Stimulated activated naive CD8-positive, alpha-beta T cell treated with anti-CD3 and anti-CD28 coated beads, Interleukin-15, Interleukin-2, amounts not matched to agents 100 ng/mL and 50 ng/mL, for 24 hours (primary cell): Measurements from ENCODE around the gene IFITM2.

Experiments
- H3K27ac Mint-ChIP-seq: one replicate; pipeline ENCODE4 v1.8.0; 2021; ENCODE audit warnings: mild to moderate bottlenecking, mixed read lengths
- H3K27me3 Mint-ChIP-seq: one replicate; pipeline ENCODE4 v1.8.0; 2021; ENCODE audit warnings: mixed read lengths
- H3K36me3 Mint-ChIP-seq: one replicate; pipeline ENCODE4 v1.8.0; 2021; ENCODE audit warnings: low read depth, mixed read lengths
- H3K4me1 Mint-ChIP-seq: one replicate; pipeline ENCODE4 v1.8.0; 2021; ENCODE audit warnings: low read depth, mixed read lengths
- H3K4me3 Mint-ChIP-seq: one replicate; pipeline ENCODE4 v1.8.0; 2021; ENCODE audit warnings: mild to moderate bottlenecking, mixed read lengths
- H3K9me3 Mint-ChIP-seq: one replicate; pipeline ENCODE4 v1.8.0; 2021; ENCODE audit warnings: mixed read lengths

IFITM2 gene

DNA sequence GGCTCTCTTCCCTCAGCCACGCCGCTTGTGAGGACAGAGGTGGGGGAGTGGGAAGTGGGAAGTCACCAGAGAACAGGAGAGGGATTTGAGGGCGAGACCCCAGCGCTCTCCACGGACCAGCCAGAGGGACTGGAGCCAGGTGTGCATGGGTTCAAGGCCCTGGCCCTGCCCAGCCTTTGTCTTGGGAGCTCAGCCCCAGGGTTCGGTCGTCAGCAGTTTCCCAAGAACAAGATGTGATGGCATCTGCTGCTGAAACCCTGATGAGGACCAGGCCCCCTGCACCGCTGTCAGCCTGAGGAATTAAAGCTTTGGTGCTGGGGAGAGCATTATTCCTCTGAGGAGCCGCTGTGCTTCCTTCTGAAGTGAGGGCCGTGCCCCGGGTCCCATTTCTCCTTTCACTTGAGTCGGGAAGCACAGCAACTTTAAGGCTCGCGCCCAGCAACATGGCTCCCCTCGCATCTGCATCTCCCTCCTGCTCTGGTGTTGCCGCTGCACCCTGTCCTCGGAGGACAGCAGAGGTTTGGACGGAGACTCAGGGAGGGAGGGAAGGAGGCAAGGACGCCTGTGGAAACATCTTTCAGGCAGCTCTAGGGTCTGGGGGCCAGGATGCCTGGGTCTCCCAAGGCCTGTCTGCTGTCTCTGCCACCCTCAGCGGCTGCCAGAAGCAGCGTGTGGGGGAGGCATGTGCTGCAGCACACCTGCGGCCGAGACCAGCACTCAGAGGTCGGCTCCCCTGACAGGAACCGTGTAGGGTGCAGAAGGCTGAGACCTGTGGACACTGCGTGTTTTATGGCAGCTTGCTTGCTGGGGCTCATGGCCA lies 12.1 kb upstream of the IFITM2 start:
- Mint-ChIP-seq H3K4me1 (peaks cover 27% of the 10 kb centered on the region), H3K4me3 (no peak overlapping the region), H3K27me3 (peaks cover 9% of the 10 kb centered on the region), H3K27ac (no peak overlapping the region), H3K9me3 (no peaks in the 10 kb centered on the region), H3K36me3 (no peaks in the 10 kb centered on the region)

DNA sequence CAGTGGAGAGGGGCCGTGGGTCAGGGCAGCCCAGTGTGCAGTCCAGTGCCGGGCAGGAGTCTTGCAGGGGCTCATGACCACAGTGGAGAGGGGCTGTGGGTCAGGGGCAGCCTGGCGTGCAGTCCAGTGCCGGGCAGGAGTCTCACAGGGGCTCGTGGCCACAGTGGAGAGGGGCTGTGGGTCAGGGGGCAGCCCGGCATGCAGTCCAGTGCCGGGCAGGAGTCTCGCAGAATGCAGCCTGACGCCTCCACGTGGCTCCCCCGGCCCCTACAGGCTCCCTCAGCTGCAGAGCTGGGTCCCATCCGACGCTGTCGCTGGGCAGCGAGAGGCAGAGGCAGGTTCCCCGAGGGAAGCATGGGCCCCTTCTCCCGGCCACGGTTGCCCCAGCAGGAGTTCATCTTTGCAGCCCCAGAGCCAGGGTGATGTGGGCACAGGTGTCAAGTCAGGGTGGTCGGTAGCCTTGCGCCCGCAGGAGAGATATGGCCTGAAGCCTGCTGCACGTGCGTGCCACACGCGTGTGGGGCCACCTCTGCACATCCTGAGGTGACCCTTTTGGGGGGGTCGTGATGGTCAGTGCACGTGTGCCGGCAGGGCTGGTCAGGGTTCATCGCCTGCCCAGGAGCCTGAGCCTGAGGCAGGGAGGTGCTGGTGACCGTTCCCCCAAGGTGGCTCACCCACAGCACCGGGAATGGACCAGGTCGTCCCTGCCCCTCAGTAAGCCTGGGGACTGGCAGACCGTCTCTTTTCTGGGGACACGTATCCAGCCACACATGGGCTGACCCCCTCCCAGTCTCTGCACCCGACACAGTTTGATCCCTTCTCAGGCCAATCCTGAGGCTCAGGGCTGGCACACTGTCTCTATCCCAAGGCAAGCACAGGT lies 11.2 kb upstream of the IFITM2 start:
- H3K27me3 Mint-ChIP-seq: peaks cover 16% of the 10 kb centered on the region
- H3K27ac Mint-ChIP-seq: no peak overlapping the region
- no peaks in the 10 kb centered on the region for H3K9me3 Mint-ChIP-seq
- H3K4me3 Mint-ChIP-seq: no peak overlapping the region
- no peaks in the 10 kb centered on the region for H3K36me3 Mint-ChIP-seq
- peaks cover 35% of the 10 kb centered on the region for H3K4me1 Mint-ChIP-seq

DNA sequence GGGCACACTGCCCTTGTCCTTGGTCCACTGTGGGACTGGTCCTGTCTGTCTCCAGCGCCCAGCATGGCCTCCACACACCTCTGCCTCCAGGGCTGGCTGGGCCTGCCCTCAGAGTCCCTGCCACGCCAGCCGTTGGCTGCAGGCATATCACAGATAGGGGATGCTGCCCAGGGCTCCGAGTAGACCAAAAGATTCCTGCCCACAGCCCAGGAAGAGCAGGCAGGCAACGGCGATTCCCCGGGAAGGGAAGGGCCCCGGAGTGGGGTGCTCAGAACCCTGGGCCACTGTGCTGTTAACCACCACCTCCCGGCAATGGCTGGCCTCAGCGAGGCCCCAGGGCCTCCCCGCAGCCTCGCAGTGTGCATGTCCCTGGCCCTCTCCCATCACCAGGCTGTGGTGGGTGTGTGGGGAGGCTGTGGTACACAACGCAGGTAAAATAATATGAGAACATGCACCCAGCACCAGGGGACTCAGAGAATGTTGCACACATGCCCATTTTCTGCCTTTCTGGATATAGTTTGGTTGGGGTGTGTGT lies 10.5 kb upstream of the IFITM2 start:
- Mint-ChIP-seq H3K4me1 (peaks cover 35% of the 10 kb centered on the region), H3K27ac (peak overlapping the region; percentile 59), H3K27me3 (peaks cover 19% of the 10 kb centered on the region), H3K36me3 (no peaks in the 10 kb centered on the region), H3K4me3 (no peak overlapping the region), H3K9me3 (no peaks in the 10 kb centered on the region)

DNA sequence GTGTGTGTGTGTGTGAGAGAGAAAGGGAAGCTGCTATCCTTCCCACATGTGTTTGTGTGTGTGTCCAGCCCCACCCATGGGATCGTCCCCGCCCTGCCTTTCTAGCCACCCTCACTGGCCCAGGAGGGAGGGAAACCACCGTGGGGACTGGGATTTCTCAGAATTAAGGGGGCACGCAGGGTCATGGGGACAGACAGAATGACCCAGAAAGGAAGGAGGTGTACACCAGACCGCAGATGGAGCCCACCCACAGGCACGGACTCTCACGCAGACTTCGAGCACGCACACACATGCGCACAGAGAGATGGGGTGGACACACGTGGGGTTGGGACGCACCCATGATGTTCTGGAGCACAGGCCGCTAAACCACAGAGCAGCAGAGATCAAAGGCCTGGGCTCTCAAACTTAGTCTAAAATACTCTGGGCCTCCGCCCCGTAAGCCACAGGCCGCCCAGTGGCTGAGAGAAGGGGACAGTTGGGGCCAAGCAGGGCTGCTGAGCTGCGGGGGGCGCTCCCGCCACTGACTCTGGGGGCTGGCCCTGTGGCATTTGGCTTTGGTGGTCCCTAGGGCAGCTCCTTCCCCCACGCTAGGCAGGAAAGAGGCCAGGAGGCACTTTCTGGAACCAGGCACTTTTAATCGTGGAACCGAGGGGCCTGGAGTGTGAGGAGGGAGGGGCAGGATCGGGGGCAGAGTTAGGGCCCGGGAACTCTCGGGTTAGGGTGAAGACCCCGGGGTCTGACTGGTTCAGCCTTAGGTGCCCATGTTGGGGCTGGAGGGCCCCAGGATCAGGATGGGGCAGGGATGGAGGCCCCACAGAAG lies 9.8 kb upstream of the IFITM2 start:
- H3K27me3 Mint-ChIP-seq: peaks cover 19% of the 10 kb centered on the region
- peaks cover 40% of the 10 kb centered on the region for H3K4me1 Mint-ChIP-seq
- no peaks in the 10 kb centered on the region for H3K9me3 Mint-ChIP-seq
- no peaks in the 10 kb centered on the region for H3K36me3 Mint-ChIP-seq
- peak overlapping the region; percentile 59 for H3K27ac Mint-ChIP-seq
- peak overlapping the region; percentile 4 for H3K4me3 Mint-ChIP-seq

DNA sequence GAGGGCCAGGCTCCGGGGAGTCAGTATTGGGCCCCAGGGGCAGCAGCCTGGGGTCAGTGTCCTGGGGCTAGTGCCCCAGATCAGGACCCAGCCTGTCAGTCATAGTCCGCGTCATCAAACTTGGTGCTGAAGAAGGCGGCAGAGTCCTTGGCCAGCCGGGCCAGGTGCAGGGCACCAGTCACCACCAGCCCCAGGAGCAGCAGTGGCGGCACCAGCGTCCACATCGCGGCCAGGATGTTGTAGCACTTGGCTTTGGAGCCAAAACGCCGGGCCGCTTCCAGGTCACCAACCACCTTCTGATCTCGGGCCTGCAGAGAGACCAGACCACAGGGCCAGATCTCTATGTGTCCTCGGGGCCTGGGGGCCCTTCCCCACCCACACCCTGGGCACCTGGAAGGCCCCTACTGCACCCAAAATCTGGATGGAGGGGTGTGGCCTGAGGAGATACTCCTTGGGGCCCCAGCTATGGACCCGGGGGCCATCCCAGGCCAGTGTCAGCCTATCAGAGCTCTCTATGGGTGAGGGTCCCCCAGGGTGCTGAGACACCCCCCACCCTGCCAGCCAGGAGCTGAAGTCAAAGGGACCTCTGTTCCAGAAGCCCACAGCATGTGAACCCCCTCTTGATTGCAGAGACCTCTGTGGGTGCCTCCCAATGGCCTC lies 9.1 kb upstream of the IFITM2 start:
- Mint-ChIP-seq H3K27ac (no peak overlapping the region), H3K36me3 (no peaks in the 10 kb centered on the region), H3K27me3 (peaks cover 19% of the 10 kb centered on the region), H3K4me3 (no peak overlapping the region), H3K9me3 (no peaks in the 10 kb centered on the region), H3K4me1 (peaks cover 48% of the 10 kb centered on the region)

DNA sequence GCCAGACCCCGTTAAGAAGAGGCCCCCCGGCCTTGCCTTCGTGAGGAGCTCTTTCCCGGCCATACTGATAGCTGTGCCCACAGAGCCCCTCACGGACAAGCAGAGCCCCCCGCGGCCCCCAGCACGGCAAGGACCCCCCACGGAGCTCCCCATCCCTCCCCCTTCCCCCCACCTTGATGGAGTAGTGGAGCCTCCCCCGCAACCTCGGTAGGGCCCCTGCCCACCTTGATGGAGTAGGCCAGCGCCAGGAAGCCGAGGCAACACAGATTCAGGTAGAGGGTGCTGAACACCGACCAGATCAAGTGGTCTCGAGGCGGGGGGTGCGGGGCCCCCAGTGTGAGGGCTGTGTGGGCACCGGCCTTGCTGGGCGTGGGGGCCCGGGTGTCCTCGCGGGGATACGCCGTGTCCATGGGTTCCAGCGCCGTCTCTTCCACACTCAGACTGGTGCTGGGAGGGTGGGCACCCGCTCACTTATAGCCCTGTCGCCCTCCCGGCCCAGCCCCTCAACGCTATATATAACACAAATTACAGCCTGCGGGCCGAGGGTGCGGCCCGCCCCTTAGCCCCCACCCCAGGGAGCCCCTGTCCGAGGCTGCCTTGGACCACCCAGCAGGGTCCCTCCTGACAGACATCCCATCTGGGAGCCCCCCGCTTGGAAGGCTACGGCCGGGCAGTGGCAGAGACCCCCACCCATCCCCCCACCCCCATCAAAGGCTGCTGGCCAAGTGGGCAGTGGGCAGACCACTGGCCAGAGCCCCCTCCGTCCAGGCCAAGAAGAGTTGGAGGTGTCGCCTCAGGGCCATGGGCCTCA lies 8.3 kb upstream of the IFITM2 start, which contains the start of gene IFITM5:
Gene IFITM5, minus strand, starts transcription at position 446 of the 811 bp plus-strand sequence. Its CDS starts 36 bp downstream, at position 410.
- Mint-ChIP-seq H3K4me3 (no peak within 1 kb of the TSS), H3K36me3 (no peaks in the 10 kb centered on the region), H3K27ac (no peak within 1 kb of the TSS), H3K9me3 (no peaks in the 10 kb centered on the region), H3K4me1 (peaks cover 52% of the 10 kb centered on the region), H3K27me3 (peaks cover 19% of the 10 kb centered on the region)

DNA sequence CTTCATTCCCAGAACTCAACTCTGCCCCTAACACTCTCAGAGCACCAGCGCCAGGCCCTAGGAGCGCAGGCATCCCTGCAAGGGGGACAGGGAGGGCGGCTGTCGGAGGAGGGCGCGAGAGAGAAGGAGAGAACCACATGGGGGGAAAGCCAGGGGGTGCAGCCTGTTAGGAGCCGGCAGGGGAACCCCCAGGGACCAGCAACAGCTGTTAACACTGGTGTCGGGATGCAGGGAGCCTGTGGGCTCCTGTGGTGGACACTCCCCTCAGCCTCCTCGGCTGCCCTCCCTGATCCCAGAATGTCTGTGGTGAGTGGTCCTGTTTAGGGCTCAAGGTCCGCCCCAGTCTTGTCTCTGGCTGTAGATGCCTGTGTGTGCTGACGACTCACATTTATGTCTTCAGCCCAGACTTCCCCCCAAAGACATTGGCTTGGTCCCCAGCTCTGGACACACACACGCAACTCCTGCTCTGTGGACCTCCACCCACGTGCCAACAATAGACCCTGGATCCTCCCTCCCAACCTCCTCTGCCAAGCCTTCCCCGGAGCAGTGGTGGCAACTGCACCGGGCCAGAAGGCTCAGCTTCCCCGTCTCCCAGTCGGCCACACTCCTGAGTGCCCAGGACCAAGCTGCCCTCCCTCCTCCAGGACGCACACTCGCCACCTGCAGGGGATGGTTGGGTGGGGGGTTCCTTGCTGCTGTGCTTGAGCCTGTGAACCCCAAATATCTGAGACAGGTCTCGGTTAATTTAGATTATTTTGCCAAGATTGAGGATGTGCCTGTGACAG lies 7.5 kb upstream of the IFITM2 start:
- Mint-ChIP-seq H3K27ac (peak overlapping the region; percentile 42), H3K4me3 (no peak overlapping the region), H3K36me3 (no peaks in the 10 kb centered on the region), H3K27me3 (peaks cover 19% of the 10 kb centered on the region), H3K9me3 (no peaks in the 10 kb centered on the region), H3K4me1 (peaks cover 56% of the 10 kb centered on the region)

DNA sequence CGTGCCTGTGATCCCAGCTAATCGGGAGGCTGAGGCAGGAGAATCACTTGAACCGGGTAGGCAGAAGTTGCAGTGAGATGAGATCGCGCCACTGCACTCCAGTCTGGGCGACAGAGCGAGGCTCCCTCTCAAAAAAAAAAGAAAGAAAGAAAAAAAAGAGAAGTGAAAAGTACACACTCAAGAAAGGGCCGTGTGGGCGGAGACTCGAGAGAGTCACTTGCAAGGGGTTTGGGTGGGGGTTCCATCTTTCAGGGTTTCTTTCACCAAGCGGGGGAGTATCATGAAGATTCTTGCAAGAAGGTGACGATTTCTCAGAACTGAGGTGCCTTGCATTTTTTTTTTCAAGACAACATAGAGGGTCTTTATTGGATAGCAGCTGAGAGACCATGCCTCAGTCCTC lies 4.3 kb upstream of the IFITM2 start:
- H3K27ac Mint-ChIP-seq: no peak overlapping the region
- no peaks in the 10 kb centered on the region for H3K9me3 Mint-ChIP-seq
- H3K36me3 Mint-ChIP-seq: no peaks in the 10 kb centered on the region
- H3K4me1 Mint-ChIP-seq: peaks cover 52% of the 10 kb centered on the region
- H3K4me3 Mint-ChIP-seq: no peak overlapping the region
- H3K27me3 Mint-ChIP-seq: peaks cover 19% of the 10 kb centered on the region

DNA sequence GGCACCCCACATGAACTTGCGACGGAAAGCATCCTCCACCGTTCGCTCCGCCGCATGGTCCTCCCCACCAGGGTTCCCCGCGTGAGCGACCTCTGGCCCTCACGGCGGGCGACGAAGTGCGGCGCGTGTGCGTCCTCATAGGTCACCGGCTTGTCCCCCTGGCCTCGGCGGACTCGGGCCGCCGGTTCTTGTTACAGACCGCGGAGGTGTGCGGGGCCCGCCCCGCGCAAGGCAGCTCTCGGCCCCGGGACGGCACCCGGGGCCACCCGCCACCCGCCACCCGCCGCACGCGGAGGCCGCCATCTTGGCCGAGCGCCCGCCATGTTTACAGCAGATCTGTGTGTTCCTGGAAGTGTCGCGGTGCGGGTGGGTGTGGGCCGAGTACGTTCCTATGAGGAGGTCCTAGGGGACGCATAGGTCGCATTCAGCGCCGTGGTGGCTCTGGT lies 3.5 kb upstream of the IFITM2 start:
- Mint-ChIP-seq H3K27me3 (peaks cover 19% of the 10 kb centered on the region), H3K4me3 (no peak overlapping the region), H3K27ac (no peak overlapping the region), H3K9me3 (no peaks in the 10 kb centered on the region), H3K4me1 (peaks cover 50% of the 10 kb centered on the region), H3K36me3 (peaks cover 3% of the 10 kb centered on the region)

DNA sequence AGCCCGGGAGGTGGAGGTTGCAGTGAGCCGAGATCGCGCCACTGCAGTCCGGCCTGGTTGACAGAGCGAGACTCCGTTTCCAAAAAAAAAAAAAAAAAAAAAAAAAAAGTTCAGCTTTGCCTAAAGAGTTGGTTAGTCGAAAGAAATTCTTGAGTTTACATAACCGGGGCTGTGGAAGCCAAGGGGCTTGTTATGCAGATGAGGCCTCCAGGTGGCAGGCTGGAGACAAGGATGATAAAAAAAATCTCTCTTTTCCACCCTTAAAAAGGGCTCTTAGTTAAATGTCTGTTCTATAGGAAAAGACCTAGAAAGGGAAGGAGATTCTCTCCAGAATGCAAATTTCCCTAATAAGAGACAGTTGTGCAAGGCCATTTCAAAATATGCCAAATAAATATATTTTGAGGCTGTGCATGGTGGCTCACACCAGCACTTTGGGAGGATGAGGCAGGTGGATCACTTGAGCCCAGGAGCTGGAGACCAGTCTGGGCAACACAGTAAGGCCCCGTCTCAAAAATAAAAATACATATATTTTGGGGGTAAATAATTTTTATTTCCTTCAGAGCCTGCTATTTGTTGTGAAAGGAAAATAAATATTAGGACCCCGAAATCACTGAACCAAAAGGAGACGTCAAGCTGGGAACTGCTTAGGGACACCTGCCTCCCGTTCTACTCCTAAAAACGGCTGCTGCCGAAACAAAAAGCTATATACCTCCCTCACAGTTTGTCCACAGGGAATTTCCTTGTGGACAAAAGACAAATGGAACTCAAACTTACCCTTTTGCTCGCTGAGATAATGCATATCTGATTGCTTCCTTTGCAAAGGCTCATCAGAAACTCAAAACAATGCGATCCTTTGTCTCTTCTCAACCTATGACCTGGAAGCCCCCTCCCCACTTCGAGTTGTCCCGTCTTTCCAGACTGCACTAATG lies 2.4 kb upstream of the IFITM2 start:
- H3K27ac Mint-ChIP-seq: no peak overlapping the region
- peaks cover 14% of the 10 kb centered on the region for H3K27me3 Mint-ChIP-seq
- H3K4me3 Mint-ChIP-seq: no peak overlapping the region
- H3K4me1 Mint-ChIP-seq: peaks cover 51% of the 10 kb centered on the region
- H3K9me3 Mint-ChIP-seq: no peaks in the 10 kb centered on the region
- peaks cover 12% of the 10 kb centered on the region for H3K36me3 Mint-ChIP-seq

DNA sequence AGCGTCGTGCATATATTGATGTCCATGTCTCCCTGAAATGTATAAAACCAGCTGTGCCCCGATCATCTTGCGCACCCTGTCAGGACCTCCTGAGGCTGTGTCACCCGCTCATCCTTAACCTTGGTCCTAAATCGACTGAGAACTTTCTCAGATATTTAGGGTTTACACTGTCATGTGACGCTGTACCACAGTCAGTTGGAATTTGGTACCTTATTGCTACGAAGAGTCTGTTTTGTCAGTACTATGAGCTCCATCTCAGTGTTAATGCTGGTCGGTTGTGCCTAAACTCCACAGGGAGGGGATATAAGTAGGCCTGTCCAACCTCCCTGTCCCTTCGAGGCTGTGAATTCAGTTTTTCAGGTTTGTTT lies 1.8 kb upstream of the IFITM2 start:
- Mint-ChIP-seq H3K36me3 (peaks cover 12% of the 10 kb centered on the region), H3K27ac (no peak overlapping the region), H3K4me3 (no peak overlapping the region), H3K4me1 (peaks cover 45% of the 10 kb centered on the region), H3K27me3 (peaks cover 8% of the 10 kb centered on the region), H3K9me3 (no peaks in the 10 kb centered on the region)
